WTC11 (cell line): ENCODE measurements around the gene MADD. TPM values are rescaled to one million over a fixed set of nuclear protein-coding genes. Genes with fewer than 3 reads are reported as not detected.
A peak's percentile ranks its signal among the peaks of the same experiment; 100 is the strongest.

ENCODE experiments used
- ATAC-seq: fragments of 200-7000 bp; cut with Tn5 transposase; 2 replicates; pipeline ENCODE4 v1.10.0; 2021; ENCODE audit warnings: mild to moderate bottlenecking, moderate library complexity
- CTCF ChIA-PET: fragments of 300-600 bp; sonication (Branson Sonifier 250); formaldehyde crosslinking; loops from one replicate; lab custom pipeline; 2021; ENCODE audit warnings: antibody characterized with exemption; lab: Charles Lee
- POLR2A ChIA-PET: fragments of 350-600 bp; sonication (Branson Sonifier 250); formaldehyde crosslinking; loops from one replicate; lab custom pipeline; 2021; ENCODE audit warnings: antibody characterized with exemption; lab: Charles Lee
- DNase-seq: peaks from one replicate; pipeline ENCODE4 v3.0.0; 2021; ENCODE audit warnings: low spot score
- H3K27ac Mint-ChIP-seq: 2 replicates; pipeline ENCODE4 v1.8.0; 2021; ENCODE audit warnings: mixed read lengths
- H3K27me3 Mint-ChIP-seq: 2 replicates; pipeline ENCODE4 v1.8.0; 2021; ENCODE audit warnings: low read depth, mild to moderate bottlenecking, moderate library complexity, mixed read lengths
- H3K36me3 Mint-ChIP-seq: 2 replicates; pipeline ENCODE4 v1.8.0; 2021; ENCODE audit warnings: mixed read lengths
- H3K4me1 Mint-ChIP-seq: 2 replicates; pipeline ENCODE4 v1.8.0; 2022; ENCODE audit warnings: mixed read lengths
- H3K4me3 Mint-ChIP-seq: 2 replicates; pipeline ENCODE4 v1.8.0; 2021; ENCODE audit warnings: mild to moderate bottlenecking, moderate library complexity, mixed read lengths
- H3K9me3 Mint-ChIP-seq: 2 replicates; pipeline ENCODE4 v1.8.0; 2021; ENCODE audit warnings: mixed read lengths
- ATF1 ChIP-seq: sonication (generic); formaldehyde crosslinking; IDR thresholded peaks from 2 replicates; pipeline ENCODE4 v1.8.1; 2023; ENCODE audit warnings: mild to moderate bottlenecking, moderate library complexity, missing genetic modification reagents
- ATF2 ChIP-seq: sonication (generic); formaldehyde crosslinking; IDR thresholded peaks from 2 replicates; pipeline ENCODE4 v1.8.1; 2022; ENCODE audit warnings: low read depth, missing genetic modification reagents, borderline replicate concordance
- ATF6 ChIP-seq: sonication (generic); formaldehyde crosslinking; IDR thresholded peaks from 2 replicates; pipeline ENCODE4 v1.8.1; 2023; ENCODE audit warnings: mild to moderate bottlenecking, missing genetic modification reagents
- CDX4 ChIP-seq: fragments of 250-450 bp; sonication (Bioruptor Pico); IDR thresholded peaks from 2 replicates; pipeline ENCODE4 v1.9.0; 2021; ENCODE audit warnings: moderate library complexity, mild to moderate bottlenecking, inconsistent platforms, borderline replicate concordance
- FOXK1 ChIP-seq: sonication (generic); formaldehyde crosslinking; IDR thresholded peaks from 2 replicates; pipeline ENCODE4 v1.8.0; 2022; ENCODE audit warnings: mild to moderate bottlenecking, moderate library complexity, missing genetic modification reagents
- GABPB1 ChIP-seq: sonication (generic); formaldehyde crosslinking; IDR thresholded peaks from 2 replicates; pipeline ENCODE4 v1.8.1; 2023; ENCODE audit warnings: mild to moderate bottlenecking, missing genetic modification reagents
- GRHL2 ChIP-seq: fragments of 250-450 bp; sonication (Bioruptor Pico); IDR thresholded peaks from 2 replicates; pipeline ENCODE4 v1.8.0; 2022; ENCODE audit warnings: mild to moderate bottlenecking, moderate library complexity; ENCODE audit not compliant: insufficient replicate concordance, severe bottlenecking
- MLX ChIP-seq: sonication (generic); formaldehyde crosslinking; IDR thresholded peaks from 2 replicates; pipeline ENCODE4 v1.8.1; 2023; ENCODE audit warnings: mild to moderate bottlenecking, missing genetic modification reagents, moderate library complexity
- NFATC4 ChIP-seq: fragments of 250-450 bp; sonication (Bioruptor Pico); IDR thresholded peaks from 2 replicates; pipeline ENCODE4 v1.9.0; 2021; ENCODE audit warnings: mild to moderate bottlenecking
- NFE2L1 ChIP-seq: sonication (generic); formaldehyde crosslinking; IDR thresholded peaks from 2 replicates; pipeline ENCODE4 v1.8.1; 2023; ENCODE audit warnings: missing genetic modification reagents
- NR2C2 ChIP-seq: sonication (generic); formaldehyde crosslinking; IDR thresholded peaks from 2 replicates; pipeline ENCODE4 v1.8.0; 2022; ENCODE audit warnings: mild to moderate bottlenecking, missing genetic modification reagents
- OVOL2 ChIP-seq: fragments of 250-450 bp; sonication (Bioruptor Pico); IDR thresholded peaks from 2 replicates; pipeline ENCODE4 v1.9.0; 2021; ENCODE audit warnings: mild to moderate bottlenecking, borderline replicate concordance
- TEAD1 ChIP-seq: sonication (generic); formaldehyde crosslinking; IDR thresholded peaks from 2 replicates; pipeline ENCODE4 v1.8.0; 2022; ENCODE audit warnings: mild to moderate bottlenecking, missing genetic modification reagents
- TP53 ChIP-seq: sonication (generic); formaldehyde crosslinking; IDR thresholded peaks from 2 replicates; pipeline ENCODE4 v1.8.1; 2023; ENCODE audit warnings: mild to moderate bottlenecking, missing genetic modification reagents
- USF2 ChIP-seq: sonication (generic); formaldehyde crosslinking; IDR thresholded peaks from 2 replicates; pipeline ENCODE4 v1.8.1; 2023; ENCODE audit warnings: mild to moderate bottlenecking, missing genetic modification reagents, moderate library complexity
- ZMAT4 ChIP-seq: fragments of 250-450 bp; sonication (Bioruptor Pico); IDR thresholded peaks from 2 replicates; pipeline ENCODE4 v1.9.0; 2021; ENCODE audit warnings: mild to moderate bottlenecking
- ZNF219 ChIP-seq: sonication (generic); formaldehyde crosslinking; IDR thresholded peaks from 2 replicates; pipeline ENCODE4 v1.8.0; 2023; ENCODE audit warnings: missing genetic modification reagents, mild to moderate bottlenecking, borderline replicate concordance
- ZNF232 ChIP-seq: sonication (generic); formaldehyde crosslinking; IDR thresholded peaks from 2 replicates; pipeline ENCODE4 v1.8.0; 2022; ENCODE audit warnings: mild to moderate bottlenecking, missing genetic modification reagents
- ZNF317 ChIP-seq: sonication (generic); formaldehyde crosslinking; IDR thresholded peaks from 2 replicates; pipeline ENCODE4 v1.8.1; 2023; ENCODE audit warnings: low read depth, mild to moderate bottlenecking, moderate library complexity, missing genetic modification reagents, borderline replicate concordance
- ZSCAN18 ChIP-seq: fragments of 250-450 bp; sonication (Bioruptor Pico); IDR thresholded peaks from 2 replicates; pipeline ENCODE4 v2.1.2; 2022; ENCODE audit warnings: mild to moderate bottlenecking, moderate library complexity
- total RNA-seq: library from RNA; stranded (reverse); gene quantifications from 3 replicates; pipeline ENCODE4 v1.2.3, GENCODE V29; 2021

Gene MADD
- total RNA-seq, 1 experiment from 2014 or later: 47.5 TPM

GRCh38 chr11:47243454-47243853 lies 26.5 kb upstream of the MADD start:
- CTCF ChIA-PET: interaction anchor here (1.0 to 1.5 kb wide), 3 partner anchors 14 to 111 kb away, joined by 3 to 5 read pairs (median 3); partner anchors contain the start of gene NR1H3
- ATAC-seq: no peak
- no peaks in the 10 kb centered on the region for H3K9me3 Mint-ChIP-seq
- no peaks in the 10 kb centered on the region for H3K27me3 Mint-ChIP-seq
- DNase-seq: no peak
- no peak overlapping the region for H3K4me3 Mint-ChIP-seq
- peaks cover 36% of the 10 kb centered on the region for H3K36me3 Mint-ChIP-seq
- TF ChIP-seq MLX (CRISPR knock-in tag) (no peak), GABPB1 (CRISPR knock-in tag) (peak; percentile 63)
- H3K27ac Mint-ChIP-seq: 0 out of 2 replicates have a peak overlapping the region, but pooled peaks have one; percentile 68
- POLR2A ChIA-PET: interaction anchor here (2.2 kb wide), 1 partner anchor 29 kb away, joined by 8 read pairs; the partner anchor contains the start of gene DDB2
- peaks cover 4% of the 10 kb centered on the region for H3K4me1 Mint-ChIP-seq

- peaks cover 30% of the 10 kb centered on the region for H3K36me3 Mint-ChIP-seq
- 0 out of 2 replicates have a peak overlapping the region, but pooled peaks have one; percentile 31 for H3K27ac Mint-ChIP-seq
- H3K27me3 Mint-ChIP-seq: no peaks in the 10 kb centered on the region
- ChIA-PET POLR2A (interaction anchor here (1.3 kb wide), 1 partner anchor 15 kb away, joined by 3 read pairs; no protein-coding TSS in a partner anchor), CTCF (interaction anchor here (1.5 kb wide), 1 partner anchor 13 kb away, joined by 5 read pairs; the partner anchor contains the start of gene NR1H3)
- DNase-seq: no peak
- TF ChIP-seq ATF6 (CRISPR knock-in tag): no peak
- TF ChIP-seq ZSCAN18 (CRISPR knock-in tag): no peak
- TF ChIP-seq NFATC4 (CRISPR knock-in tag): no peak
- TF ChIP-seq ATF2 (CRISPR knock-in tag): no peak
- TF ChIP-seq CDX4: no peak
- TF ChIP-seq ZNF317 (CRISPR knock-in tag): no peak
- no peaks in the 10 kb centered on the region for H3K9me3 Mint-ChIP-seq
- no peak for ATAC-seq
- H3K4me3 Mint-ChIP-seq: no peak overlapping the region
- peaks cover 9% of the 10 kb centered on the region for H3K4me1 Mint-ChIP-seq
These were observed 25.2 kb upstream of the MADD start for GRCh38 chr11:47244448-47245350.

GRCh38 chr11:47245611-47246357 lies 24.1 kb upstream of the MADD start:
- ATAC-seq: no peak
- Mint-ChIP-seq H3K9me3 (no peaks in the 10 kb centered on the region), H3K27ac (no peak overlapping the region), H3K36me3 (peaks cover 23% of the 10 kb centered on the region), H3K27me3 (no peaks in the 10 kb centered on the region), H3K4me1 (peaks cover 9% of the 10 kb centered on the region), H3K4me3 (no peak overlapping the region)
- DNase-seq: no peak
- POLR2A ChIA-PET: no interaction called here
- CTCF ChIA-PET: interaction anchor here (4.9 kb wide), 1 partner anchor 13 kb away, joined by 120 read pairs; the partner anchor contains the start of gene NR1H3
- TF ChIP-seq NFE2L1 (CRISPR knock-in tag): no peak
- TF ChIP-seq GRHL2: no peak
- TF ChIP-seq ZNF219 (CRISPR knock-in tag): no peak
- TF ChIP-seq OVOL2 (CRISPR knock-in tag): no peak
- no peak for TF ChIP-seq ZNF232
- TF ChIP-seq USF2 (CRISPR knock-in tag): no peak
- no peak for TF ChIP-seq ZMAT4
- no peak for TF ChIP-seq NR2C2 (CRISPR knock-in tag)
- no peak for TF ChIP-seq TEAD1 (CRISPR knock-in tag)
- no peak for TF ChIP-seq FOXK1 (CRISPR knock-in tag)
- TF ChIP-seq ATF1 (CRISPR knock-in tag): no peak
- TF ChIP-seq TP53 (CRISPR knock-in tag): no peak
